Keratinocyte (primary cell): ENCODE measurements around the gene PAX5. TPM values are rescaled to one million over a fixed set of nuclear protein-coding genes. Genes with fewer than 3 reads are reported as not detected.

Experiments
- DNase-seq: peaks from one replicate; pipeline ENCODE4 v3.0.0-alpha.2; 2011; ENCODE audit warnings: low read depth, missing footprints, low spot score
- FAIRE-seq: peaks from 2 replicates; lab custom pipeline; 2011; peaks lifted over from hg19 to GRCh38; lab: Jason Lieb, UNC
- H2AFZ ChIP-seq: 2 replicates; pipeline ENCODE4 v1.6.0; 2012; ENCODE audit warnings: low read length, control low read depth, inconsistent platforms; ENCODE audit not compliant: control insufficient read depth
- H3K27ac ChIP-seq: 2 replicates; pipeline ENCODE4 v1.5.1; 2011; ENCODE audit warnings: low read length; ENCODE audit not compliant: control insufficient read depth, insufficient read depth
- H3K27me3 ChIP-seq: 3 replicates; pipeline ENCODE4 v1.6.0; 2011; ENCODE audit warnings: low read length; ENCODE audit not compliant: control insufficient read depth, insufficient read depth; ENCODE audit errors: extremely low read depth
- H3K36me3 ChIP-seq, 2 experiments: 2 replicates in 1 of 2; 3 replicates in 1 of 2; pipeline ENCODE4 v1.5.1; 2011; ENCODE audit warnings: low read length in 2 of 2, mild to moderate bottlenecking in 1 of 2; ENCODE audit not compliant: control insufficient read depth in 2 of 2, insufficient read depth in 2 of 2; ENCODE audit errors: extremely low read depth in 1 of 2
- H3K4me1 ChIP-seq: 3 replicates; pipeline ENCODE4 v1.5.1; 2011; ENCODE audit warnings: low read length; ENCODE audit not compliant: control insufficient read depth, insufficient read depth; ENCODE audit errors: extremely low read depth
- H3K4me2 ChIP-seq: 3 replicates; pipeline ENCODE4 v1.6.0; 2011; ENCODE audit warnings: low read depth, low read length; ENCODE audit not compliant: control insufficient read depth, insufficient read depth; ENCODE audit errors: extremely low read depth
- H3K4me3 ChIP-seq, 3 experiments: fragments of 200-600 bp in 1 of 3; sonication (generic) in 1 of 3; 2 replicates in 2 of 3; 3 replicates in 1 of 3; pipeline ENCODE4 v1.5.1; 2011 to 2016; ENCODE audit warnings: low read length in 3 of 3, mild to moderate bottlenecking in 3 of 3, control low read depth in 2 of 3, inconsistent platforms in 1 of 3, low read depth in 1 of 3, mixed read lengths in 1 of 3, mixed run types in 1 of 3, moderate library complexity in 1 of 3; ENCODE audit not compliant: control insufficient read depth in 2 of 3, insufficient read depth in 2 of 3; ENCODE audit errors: extremely low read depth in 1 of 3
- H3K79me2 ChIP-seq: 2 replicates; pipeline ENCODE4 v1.6.0; 2012; ENCODE audit warnings: low read length; ENCODE audit not compliant: control insufficient read depth, insufficient read depth
- H3K9ac ChIP-seq: 3 replicates; pipeline ENCODE4 v1.6.0; 2011; ENCODE audit warnings: low read length; ENCODE audit not compliant: control insufficient read depth, insufficient read depth; ENCODE audit errors: extremely low read depth
- H3K9me1 ChIP-seq: 3 replicates; pipeline ENCODE4 v1.6.0; 2011; ENCODE audit warnings: low read length; ENCODE audit not compliant: control insufficient read depth, insufficient read depth; ENCODE audit errors: extremely low read depth
- H3K9me3 ChIP-seq: 2 replicates; pipeline ENCODE4 v1.5.1; 2012; ENCODE audit warnings: low read depth, low read length; ENCODE audit not compliant: control insufficient read depth
- H4K20me1 ChIP-seq: 3 replicates; pipeline ENCODE4 v1.6.0; 2011; ENCODE audit warnings: low read length; ENCODE audit not compliant: control insufficient read depth, insufficient read depth; ENCODE audit errors: extremely low read depth
- EZH2 ChIP-seq: IDR thresholded peaks from one replicate; pipeline ENCODE4 v1.6.1; 2012; ENCODE audit warnings: inconsistent platforms, mild to moderate bottlenecking, low read length, moderate library complexity
- dilution Hi-C: fragments of 300-500 bp; cut with MboI; formaldehyde crosslinking; loops from one replicate; pipeline ENCODE4 v1.7.0; 2020; ENCODE audit warnings: low sequenced_read_pairs; ENCODE audit not compliant: extremely low pct_ligation_motif_present
- polyA plus RNA-seq, 5 experiments: library from polyadenylated mRNA; depleted of rRNA in 3 of 5; stranded (reverse) in 3 of 5; stranded (forward) in 1 of 5; unstranded in 1 of 5; fragments of >200 nt; gene quantifications; 1 replicate in 1 of 5; 2 replicates in 3 of 5; 3 replicates in 1 of 5; pipeline versions ENCODE4 v1.2.1 to v1.2.3, GENCODE V29; 2011 to 2012; ENCODE audit warnings: missing spikeins in 2 of 5, low read depth in 1 of 5, low replicate concordance in 1 of 5
- TF ChIP-seq, protein P1 (sequence below), 3 experiments: IDR thresholded peaks in 1 of 3; conservative IDR thresholded peaks in 1 of 3; optimal IDR thresholded peaks in 1 of 3; 2 replicates in 2 of 3; 3 replicates in 1 of 3; pipeline versions ENCODE3 to v1.5.1; 2011; ENCODE audit warnings: low read length in 3 of 3, mild to moderate bottlenecking in 3 of 3, moderate library complexity in 2 of 3, control low read depth in 1 of 3, inconsistent platforms in 1 of 3; ENCODE audit not compliant: insufficient read depth in 2 of 3; ENCODE audit errors: extremely low read depth in 1 of 3

Gene PAX5
- polyA plus RNA-seq, 1 donor (not counting 4 experiments of a cell fraction or from before 2014, with no cell fraction given): not detected

DNA sequence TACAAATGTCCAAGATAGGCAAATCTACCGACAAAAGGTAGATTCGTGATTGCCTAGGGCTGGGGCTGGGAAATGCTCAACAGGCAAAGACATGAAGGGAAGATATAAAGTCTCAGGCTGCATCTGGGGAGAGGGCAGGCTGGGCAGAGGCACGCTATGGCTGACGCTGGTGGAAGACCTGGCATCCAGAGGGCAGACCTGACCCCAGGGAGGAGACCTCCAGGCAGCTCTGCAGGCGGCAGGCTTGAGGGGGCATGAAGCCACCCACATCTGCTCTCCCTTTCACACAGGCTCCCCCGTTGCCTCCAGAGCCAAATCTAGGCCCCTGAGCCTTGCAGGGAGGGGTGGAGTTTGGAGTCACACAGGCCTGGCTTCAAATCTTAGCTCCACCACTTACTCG, 145.5 kb downstream of the PAX5 start:
- no peak overlapping the region for H3K9ac ChIP-seq
- no peaks in the 10 kb centered on the region for H3K36me3 ChIP-seq
- no peak for DNase-seq
- dilution Hi-C loops: no loop called here
- H3K27ac ChIP-seq: no peak overlapping the region
- H3K9me1 ChIP-seq: no peaks in the 10 kb centered on the region
- H2AFZ ChIP-seq: no peak overlapping the region
- no peaks in the 10 kb centered on the region for H3K9me3 ChIP-seq
- peaks cover 17% of the 10 kb centered on the region for H3K27me3 ChIP-seq
- H3K79me2 ChIP-seq: no peaks in the 10 kb centered on the region
- H4K20me1 ChIP-seq: no peaks in the 10 kb centered on the region
- no peak overlapping the region for H3K4me2 ChIP-seq
- no peak for TF ChIP-seq EZH2
- TF ChIP-seq, protein P1, sequence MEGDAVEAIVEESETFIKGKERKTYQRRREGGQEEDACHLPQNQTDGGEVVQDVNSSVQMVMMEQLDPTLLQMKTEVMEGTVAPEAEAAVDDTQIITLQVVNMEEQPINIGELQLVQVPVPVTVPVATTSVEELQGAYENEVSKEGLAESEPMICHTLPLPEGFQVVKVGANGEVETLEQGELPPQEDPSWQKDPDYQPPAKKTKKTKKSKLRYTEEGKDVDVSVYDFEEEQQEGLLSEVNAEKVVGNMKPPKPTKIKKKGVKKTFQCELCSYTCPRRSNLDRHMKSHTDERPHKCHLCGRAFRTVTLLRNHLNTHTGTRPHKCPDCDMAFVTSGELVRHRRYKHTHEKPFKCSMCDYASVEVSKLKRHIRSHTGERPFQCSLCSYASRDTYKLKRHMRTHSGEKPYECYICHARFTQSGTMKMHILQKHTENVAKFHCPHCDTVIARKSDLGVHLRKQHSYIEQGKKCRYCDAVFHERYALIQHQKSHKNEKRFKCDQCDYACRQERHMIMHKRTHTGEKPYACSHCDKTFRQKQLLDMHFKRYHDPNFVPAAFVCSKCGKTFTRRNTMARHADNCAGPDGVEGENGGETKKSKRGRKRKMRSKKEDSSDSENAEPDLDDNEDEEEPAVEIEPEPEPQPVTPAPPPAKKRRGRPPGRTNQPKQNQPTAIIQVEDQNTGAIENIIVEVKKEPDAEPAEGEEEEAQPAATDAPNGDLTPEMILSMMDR (optimal IDR thresholded peaks at IDR 0.05 in 1 of 3, IDR thresholded peaks at IDR 0.05 in 1 of 3, conservative IDR thresholded peaks at IDR 0.05 in 1 of 3; ENCODE audit: extremely low read depth in 1 of 3, insufficient read depth in 2 of 3, low read length in 3 of 3): no peak
- H3K4me1 ChIP-seq: no peaks in the 10 kb centered on the region
- H3K4me3 ChIP-seq: no peak overlapping the region
- no peak for FAIRE-seq

DNA sequence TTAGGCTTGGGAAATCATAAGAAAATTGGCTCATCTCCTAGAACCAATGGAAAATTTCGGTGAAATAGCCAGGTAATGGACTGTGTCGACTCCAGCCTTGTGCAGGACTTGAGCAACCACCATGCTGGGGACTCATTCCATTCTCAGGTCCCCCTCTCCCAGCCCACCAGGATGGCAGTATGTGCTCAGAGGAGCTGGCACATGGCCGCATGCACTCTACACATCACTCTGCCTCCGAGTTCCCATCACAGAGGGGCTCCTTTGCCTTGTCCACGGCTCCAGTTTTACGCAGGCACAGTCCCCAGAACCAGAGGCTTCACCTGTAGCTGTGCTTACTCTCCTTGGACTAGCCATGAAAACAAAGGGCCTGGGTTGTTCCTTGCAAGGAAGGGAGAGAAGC, 149.3 kb downstream of the PAX5 start:
- Histone ChIP-seq H3K79me2 (no peaks in the 10 kb centered on the region), H3K27me3 (peaks cover 8% of the 10 kb centered on the region), H3K4me2 (no peak overlapping the region), H2AFZ (no peak overlapping the region), H4K20me1 (no peaks in the 10 kb centered on the region), H3K9ac (no peak overlapping the region), H3K36me3 (no peaks in the 10 kb centered on the region), H3K27ac (no peak overlapping the region), H3K4me1 (no peaks in the 10 kb centered on the region), H3K9me3 (no peaks in the 10 kb centered on the region), H3K9me1 (no peaks in the 10 kb centered on the region), H3K4me3 (no peak overlapping the region)
- TF ChIP-seq EZH2: no peak
- TF ChIP-seq, protein P1 (optimal IDR thresholded peaks at IDR 0.05 in 1 of 3, IDR thresholded peaks at IDR 0.05 in 1 of 3, conservative IDR thresholded peaks at IDR 0.05 in 1 of 3; ENCODE audit: extremely low read depth in 1 of 3, insufficient read depth in 2 of 3, low read length in 3 of 3): no peak
- dilution Hi-C loops: no loop called here
- DNase-seq (no peak), FAIRE-seq (no peak)
